RWPE2 (cell line): ENCODE data around the gene UBL7.
A peak's percentile ranks its signal among the peaks of the same experiment; 100 is the strongest.

Experiments used
- ATAC-seq: fragments of 200-7000 bp; cut with Tn5 transposase; 3 replicates; pipeline ENCODE4 v1.9.1; 2021; ENCODE audit warnings: low read depth
- DNase-seq: peaks from one replicate; pipeline ENCODE4 v3.0.0-alpha.2; 2020; ENCODE audit warnings: low spot score
- H3K27ac ChIP-seq: fragments of 450-650 bp; 2 replicates; pipeline ENCODE4 v1.5.1; 2017; ENCODE audit warnings: mild to moderate bottlenecking; ENCODE audit not compliant: poor library complexity, severe bottlenecking
- H3K27me3 ChIP-seq: fragments of 250-450 bp; sonication (Bioruptor Pico); 2 replicates; pipeline ENCODE4 v1.5.1; 2021; ENCODE audit warnings: mild to moderate bottlenecking, moderate library complexity; ENCODE audit not compliant: insufficient read depth, poor library complexity, severe bottlenecking
- H3K36me3 ChIP-seq: fragments of 250-450 bp; sonication (Bioruptor Pico); 2 replicates; pipeline ENCODE4 v1.5.1; 2020; ENCODE audit warnings: low read depth, mild to moderate bottlenecking, moderate library complexity
- H3K4me1 ChIP-seq: fragments of 250-450 bp; sonication (Bioruptor Pico); 2 replicates; pipeline ENCODE4 v1.5.1; 2021; ENCODE audit warnings: mild to moderate bottlenecking, moderate library complexity; ENCODE audit not compliant: insufficient read depth, poor library complexity, severe bottlenecking
- H3K4me3 ChIP-seq: fragments of 250-450 bp; sonication (Bioruptor Pico); 2 replicates; pipeline ENCODE4 v1.5.1; 2021; ENCODE audit warnings: mild to moderate bottlenecking, moderate library complexity; ENCODE audit not compliant: severe bottlenecking
- H3K9me3 ChIP-seq: fragments of 250-450 bp; sonication (Bioruptor Pico); 2 replicates; pipeline ENCODE4 v1.5.1; 2021; ENCODE audit warnings: mild to moderate bottlenecking, moderate library complexity; ENCODE audit not compliant: severe bottlenecking
- TF ChIP-seq, protein P1 (sequence below): fragments of 450-650 bp; IDR thresholded peaks from one replicate; pipeline ENCODE4 v1.5.1; 2017; ENCODE audit warnings: mild to moderate bottlenecking, moderate library complexity; ENCODE audit not compliant: poor library complexity, severe bottlenecking

The UBL7 gene

DNA sequence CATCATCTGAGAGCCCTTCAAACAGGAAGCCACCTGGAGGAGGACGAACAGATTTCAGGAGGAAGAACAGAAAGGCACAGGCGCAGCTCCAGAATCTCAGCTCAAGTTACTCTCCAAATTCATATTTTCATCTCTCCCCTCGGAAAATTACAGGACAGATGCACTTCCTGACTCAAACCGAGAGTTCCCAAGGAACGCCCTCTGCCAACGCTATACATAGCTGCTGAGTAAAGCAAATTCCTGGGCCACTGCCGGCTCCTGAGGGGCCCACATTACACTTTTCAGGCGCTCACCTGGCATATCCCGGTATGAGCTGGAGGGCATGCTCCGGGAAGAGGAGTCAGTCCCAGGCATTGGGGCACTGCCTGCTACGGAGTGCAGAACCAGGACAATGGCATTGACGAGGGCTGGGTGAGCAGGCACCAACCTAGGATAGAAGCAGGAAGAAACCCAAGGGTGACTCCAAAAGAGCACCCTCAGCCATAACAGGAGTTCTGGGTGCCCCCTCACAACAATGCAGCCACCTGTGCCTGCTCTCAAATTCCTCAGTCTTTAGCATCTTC, 11.2 kb downstream of the UBL7 start:
- TF ChIP-seq, protein P1, sequence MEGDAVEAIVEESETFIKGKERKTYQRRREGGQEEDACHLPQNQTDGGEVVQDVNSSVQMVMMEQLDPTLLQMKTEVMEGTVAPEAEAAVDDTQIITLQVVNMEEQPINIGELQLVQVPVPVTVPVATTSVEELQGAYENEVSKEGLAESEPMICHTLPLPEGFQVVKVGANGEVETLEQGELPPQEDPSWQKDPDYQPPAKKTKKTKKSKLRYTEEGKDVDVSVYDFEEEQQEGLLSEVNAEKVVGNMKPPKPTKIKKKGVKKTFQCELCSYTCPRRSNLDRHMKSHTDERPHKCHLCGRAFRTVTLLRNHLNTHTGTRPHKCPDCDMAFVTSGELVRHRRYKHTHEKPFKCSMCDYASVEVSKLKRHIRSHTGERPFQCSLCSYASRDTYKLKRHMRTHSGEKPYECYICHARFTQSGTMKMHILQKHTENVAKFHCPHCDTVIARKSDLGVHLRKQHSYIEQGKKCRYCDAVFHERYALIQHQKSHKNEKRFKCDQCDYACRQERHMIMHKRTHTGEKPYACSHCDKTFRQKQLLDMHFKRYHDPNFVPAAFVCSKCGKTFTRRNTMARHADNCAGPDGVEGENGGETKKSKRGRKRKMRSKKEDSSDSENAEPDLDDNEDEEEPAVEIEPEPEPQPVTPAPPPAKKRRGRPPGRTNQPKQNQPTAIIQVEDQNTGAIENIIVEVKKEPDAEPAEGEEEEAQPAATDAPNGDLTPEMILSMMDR: no peak
- H3K36me3 ChIP-seq: peaks cover 41% of the 10 kb centered on the region
- ATAC-seq: no peak
- H3K27me3 ChIP-seq: no peaks in the 10 kb centered on the region
- H3K4me1 ChIP-seq: no peaks in the 10 kb centered on the region
- no peak overlapping the region for H3K4me3 ChIP-seq
- H3K27ac ChIP-seq: no peak overlapping the region
- no peak for DNase-seq
- H3K9me3 ChIP-seq: no peaks in the 10 kb centered on the region

DNA sequence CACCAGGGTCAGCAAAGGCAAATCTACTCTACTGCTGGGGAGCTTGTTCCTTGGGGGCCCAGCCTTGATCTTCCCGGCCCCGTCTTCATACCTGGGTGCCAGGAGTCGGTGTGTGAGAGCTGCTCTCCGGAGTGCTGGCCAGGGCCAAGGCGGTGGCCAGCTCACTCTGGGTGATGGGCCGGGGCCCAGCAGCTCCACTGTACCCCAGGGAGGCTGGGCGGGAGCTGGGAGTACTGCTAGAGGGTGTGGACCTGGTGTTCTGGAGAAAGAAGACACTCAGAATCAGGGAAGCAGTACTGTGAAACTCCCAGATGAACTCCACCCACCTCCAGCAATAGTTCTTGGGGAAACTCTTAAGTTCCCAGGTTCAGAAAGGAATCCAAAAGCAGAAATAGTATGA, 11.9 kb downstream of the UBL7 start:
- Histone ChIP-seq H3K36me3 (peaks cover 37% of the 10 kb centered on the region), H3K4me3 (no peak overlapping the region), H3K9me3 (no peaks in the 10 kb centered on the region), H3K27ac (no peak overlapping the region), H3K4me1 (no peaks in the 10 kb centered on the region), H3K27me3 (no peaks in the 10 kb centered on the region)
- TF ChIP-seq, protein P1: no peak
- no peak for DNase-seq
- ATAC-seq: no peak

DNA sequence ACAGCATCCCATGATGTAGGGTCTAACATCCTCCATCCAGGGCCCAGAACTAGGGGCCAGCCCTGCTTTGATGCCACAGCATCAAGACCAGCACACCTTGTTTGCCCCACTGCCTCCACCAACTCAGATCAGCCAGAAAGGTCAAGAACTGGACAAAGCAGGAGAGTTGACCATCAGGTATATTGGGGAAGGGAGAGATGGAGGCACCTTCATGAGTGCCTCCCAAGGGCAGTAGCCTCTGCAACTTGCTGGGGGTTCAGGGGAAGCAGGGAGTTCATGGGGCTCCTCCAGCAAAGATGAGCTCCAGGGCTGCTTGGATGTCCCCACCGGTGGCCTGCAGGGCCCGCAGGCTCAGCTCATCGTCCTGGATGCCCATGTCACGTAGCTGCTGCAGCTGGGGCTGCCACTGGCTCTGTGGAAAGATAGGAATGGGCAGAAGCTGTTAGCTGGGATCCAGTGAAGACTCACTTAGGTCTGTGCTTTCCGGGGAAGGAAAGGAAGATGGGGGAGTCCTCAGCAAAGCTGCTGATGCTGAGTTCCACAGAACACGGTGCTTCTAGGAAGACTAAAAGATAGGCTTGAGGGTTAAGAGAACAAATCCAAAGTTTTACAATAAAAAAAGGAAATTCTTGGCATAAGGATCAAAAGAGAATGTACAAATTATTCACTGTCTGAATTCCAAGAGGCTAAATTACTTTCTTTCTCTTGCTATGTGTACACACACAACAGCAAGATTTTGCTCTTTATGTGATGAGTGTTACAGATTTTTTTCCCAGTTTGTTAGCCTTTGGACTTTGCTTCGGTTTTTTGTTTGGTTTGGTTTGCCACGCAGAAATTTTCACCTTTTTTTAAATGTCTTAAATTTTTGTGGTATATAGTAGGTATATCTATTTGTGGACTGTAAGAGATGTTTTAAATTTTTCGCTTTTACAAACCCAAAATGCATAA, 14.9 kb downstream of the UBL7 start:
- ATAC-seq: no peak
- TF ChIP-seq, protein P1: no peak
- peaks cover 26% of the 10 kb centered on the region for H3K36me3 ChIP-seq

DNA sequence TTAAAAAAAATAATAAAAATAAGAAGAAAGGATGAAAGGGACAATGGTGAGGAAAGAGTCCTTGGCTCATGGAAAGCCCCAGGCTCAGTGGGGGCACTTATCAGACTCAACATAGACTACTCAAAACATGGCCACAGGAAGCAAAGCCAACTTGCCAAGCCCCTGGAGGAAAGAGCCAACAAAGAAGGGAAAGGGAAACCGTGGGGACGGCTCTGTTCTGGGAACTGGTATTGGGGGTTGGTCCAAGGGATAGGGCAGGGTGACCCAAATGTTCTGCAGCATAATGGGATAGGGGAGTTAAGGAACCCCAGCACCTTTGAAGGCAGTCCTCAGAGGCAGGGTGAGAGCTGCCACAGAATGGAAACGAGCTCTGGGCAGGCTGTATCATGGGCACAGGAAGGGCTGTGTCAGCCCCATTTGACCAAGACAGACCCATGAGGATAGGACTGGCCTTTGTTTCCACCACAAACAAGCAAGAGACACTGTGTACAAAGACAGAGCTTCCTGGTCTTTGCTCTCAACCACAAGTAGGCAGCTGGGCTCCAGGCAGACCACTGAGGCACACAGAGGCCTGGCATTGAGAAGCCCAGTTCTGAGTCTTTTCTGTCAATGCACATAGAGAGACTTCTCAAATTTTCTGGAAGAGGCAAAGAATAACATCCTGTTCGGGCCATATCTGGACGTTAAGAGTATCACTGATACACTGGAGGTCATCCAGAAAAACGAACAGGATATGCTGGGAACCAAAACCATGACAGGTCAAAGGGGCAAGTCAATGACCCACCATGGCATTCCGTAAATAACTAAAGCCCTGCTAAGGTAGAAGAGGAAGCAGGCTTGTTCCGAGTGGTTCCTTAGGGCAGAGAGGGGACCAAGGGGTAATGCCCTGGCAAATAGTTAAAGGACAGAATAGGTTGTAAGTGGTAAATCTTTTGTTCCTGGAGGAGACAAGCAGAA, 16.6 kb downstream of the UBL7 start:
- peak; percentile 52 for DNase-seq
- peaks cover 19% of the 10 kb centered on the region for H3K36me3 ChIP-seq
- H3K4me3 ChIP-seq: no peak overlapping the region
- no peaks in the 10 kb centered on the region for H3K27me3 ChIP-seq
- no peak for ATAC-seq
- no peaks in the 10 kb centered on the region for H3K9me3 ChIP-seq
- no peaks in the 10 kb centered on the region for H3K4me1 ChIP-seq
- TF ChIP-seq, protein P1: no peak
- no peak overlapping the region for H3K27ac ChIP-seq

More for the DNA sequence above, 14.9 kb downstream of the UBL7 start:
- peak; percentile 53 for DNase-seq
- Histone ChIP-seq H3K9me3 (no peaks in the 10 kb centered on the region), H3K27me3 (no peaks in the 10 kb centered on the region), H3K4me3 (no peak overlapping the region), H3K27ac (no peak overlapping the region), H3K4me1 (no peaks in the 10 kb centered on the region)
